Measurements from ENCODE around the gene SRP14. TPM values are rescaled to one million over a fixed set of nuclear protein-coding genes. Genes with fewer than 3 reads are reported as not detected.

The SRP14 gene
- total and polyA plus RNA-seq, 9 of the 15 experiments (the other 6 are each of a cell fraction or from before 2014, with no cell fraction given) = 161 to 1,097 (median 402) TPM

DNA sequence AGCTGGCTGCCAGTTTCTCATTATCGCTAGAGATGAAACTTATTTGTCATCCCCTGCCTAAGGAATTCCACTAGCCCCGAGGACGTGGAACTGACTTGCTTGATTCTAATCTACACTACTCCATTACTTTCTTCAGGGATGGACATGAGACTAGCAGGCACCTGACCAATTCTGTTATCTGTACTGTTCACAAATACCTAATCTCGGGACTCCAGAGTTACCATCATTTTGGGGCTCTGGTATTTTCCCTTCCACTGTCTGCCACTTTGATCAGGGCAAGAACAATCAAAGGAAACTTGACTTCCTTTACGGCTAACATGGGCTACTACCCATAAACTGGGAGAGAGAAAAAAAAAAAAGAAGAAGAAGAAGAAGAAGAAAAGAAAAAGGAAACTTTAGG is 41.9 kb upstream of the SRP14 start (continued):
- TF ChIP-seq ARID4B (CRISPR knock-in tag; IDR thresholded peaks at IDR 0.05) (no peak), TAF7 (tag; IDR thresholded peaks at IDR 0.05) (0 out of 2 replicates have a peak, but pooled peaks have one; percentile 25), KAT8 (IDR thresholded peaks at IDR 0.05; ENCODE audit: low read depth) (no peak), TCF3 (CRISPR knock-in tag; IDR thresholded peaks at IDR 0.05) (peak; percentile 38; the same call in 1 of the 2 replicates), FOSL1 (tag; conservative IDR thresholded peaks at IDR 0.05) (peak; percentile 46; the same call in 1 of the 2 replicates), ZNF766 (CRISPR knock-in tag; conservative IDR thresholded peaks at IDR 0.05) (peak; percentile 76), RUNX1 (IDR thresholded peaks at IDR 0.05; ENCODE audit: low read depth) (no peak), JUND (IDR thresholded peaks at IDR 0.05; ENCODE audit: borderline replicate concordance, low read depth, low read length) (peak; percentile 38; the same call in 1 of the 2 replicates), JUND (tag; IDR thresholded peaks at IDR 0.05; ENCODE audit: borderline replicate concordance, low read depth, low read length) (no peak; the same call in 2 of the 3 replicates), DACH1 (IDR thresholded peaks at IDR 0.05; ENCODE audit: partially characterized antibody) (peak; percentile 23), TEAD4 (IDR thresholded peaks at IDR 0.05; ENCODE audit: low read length) (peak; percentile 77), TEAD4 (CRISPR knock-in tag; IDR thresholded peaks at IDR 0.05; ENCODE audit: borderline replicate concordance) (no peak), MTA3 (IDR thresholded peaks at IDR 0.05; ENCODE audit: borderline replicate concordance) (peak; percentile 73), BCL6 (CRISPR knock-in tag; IDR thresholded peaks at IDR 0.05) (no peak), ZNF253 (CRISPR knock-in tag; conservative IDR thresholded peaks at IDR 0.05) (no peak), NCOA1 (IDR thresholded peaks at IDR 0.05; ENCODE audit: low read depth) (0 out of 2 replicates have a peak, but pooled peaks have one; percentile 24), ZNF644 (tag; IDR thresholded peaks at IDR 0.05; ENCODE audit: low read depth) (0 out of 2 replicates have a peak, but pooled peaks have one; percentile 27)
- TF ChIP-seq, protein P1, sequence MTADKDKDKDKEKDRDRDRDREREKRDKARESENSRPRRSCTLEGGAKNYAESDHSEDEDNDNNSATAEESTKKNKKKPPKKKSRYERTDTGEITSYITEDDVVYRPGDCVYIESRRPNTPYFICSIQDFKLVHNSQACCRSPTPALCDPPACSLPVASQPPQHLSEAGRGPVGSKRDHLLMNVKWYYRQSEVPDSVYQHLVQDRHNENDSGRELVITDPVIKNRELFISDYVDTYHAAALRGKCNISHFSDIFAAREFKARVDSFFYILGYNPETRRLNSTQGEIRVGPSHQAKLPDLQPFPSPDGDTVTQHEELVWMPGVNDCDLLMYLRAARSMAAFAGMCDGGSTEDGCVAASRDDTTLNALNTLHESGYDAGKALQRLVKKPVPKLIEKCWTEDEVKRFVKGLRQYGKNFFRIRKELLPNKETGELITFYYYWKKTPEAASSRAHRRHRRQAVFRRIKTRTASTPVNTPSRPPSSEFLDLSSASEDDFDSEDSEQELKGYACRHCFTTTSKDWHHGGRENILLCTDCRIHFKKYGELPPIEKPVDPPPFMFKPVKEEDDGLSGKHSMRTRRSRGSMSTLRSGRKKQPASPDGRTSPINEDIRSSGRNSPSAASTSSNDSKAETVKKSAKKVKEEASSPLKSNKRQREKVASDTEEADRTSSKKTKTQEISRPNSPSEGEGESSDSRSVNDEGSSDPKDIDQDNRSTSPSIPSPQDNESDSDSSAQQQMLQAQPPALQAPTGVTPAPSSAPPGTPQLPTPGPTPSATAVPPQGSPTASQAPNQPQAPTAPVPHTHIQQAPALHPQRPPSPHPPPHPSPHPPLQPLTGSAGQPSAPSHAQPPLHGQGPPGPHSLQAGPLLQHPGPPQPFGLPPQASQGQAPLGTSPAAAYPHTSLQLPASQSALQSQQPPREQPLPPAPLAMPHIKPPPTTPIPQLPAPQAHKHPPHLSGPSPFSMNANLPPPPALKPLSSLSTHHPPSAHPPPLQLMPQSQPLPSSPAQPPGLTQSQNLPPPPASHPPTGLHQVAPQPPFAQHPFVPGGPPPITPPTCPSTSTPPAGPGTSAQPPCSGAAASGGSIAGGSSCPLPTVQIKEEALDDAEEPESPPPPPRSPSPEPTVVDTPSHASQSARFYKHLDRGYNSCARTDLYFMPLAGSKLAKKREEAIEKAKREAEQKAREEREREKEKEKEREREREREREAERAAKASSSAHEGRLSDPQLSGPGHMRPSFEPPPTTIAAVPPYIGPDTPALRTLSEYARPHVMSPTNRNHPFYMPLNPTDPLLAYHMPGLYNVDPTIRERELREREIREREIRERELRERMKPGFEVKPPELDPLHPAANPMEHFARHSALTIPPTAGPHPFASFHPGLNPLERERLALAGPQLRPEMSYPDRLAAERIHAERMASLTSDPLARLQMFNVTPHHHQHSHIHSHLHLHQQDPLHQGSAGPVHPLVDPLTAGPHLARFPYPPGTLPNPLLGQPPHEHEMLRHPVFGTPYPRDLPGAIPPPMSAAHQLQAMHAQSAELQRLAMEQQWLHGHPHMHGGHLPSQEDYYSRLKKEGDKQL (CRISPR knock-in tag; IDR thresholded peaks at IDR 0.05; ENCODE audit: borderline replicate concordance) = no peak
- TF ChIP-seq, protein P2, sequence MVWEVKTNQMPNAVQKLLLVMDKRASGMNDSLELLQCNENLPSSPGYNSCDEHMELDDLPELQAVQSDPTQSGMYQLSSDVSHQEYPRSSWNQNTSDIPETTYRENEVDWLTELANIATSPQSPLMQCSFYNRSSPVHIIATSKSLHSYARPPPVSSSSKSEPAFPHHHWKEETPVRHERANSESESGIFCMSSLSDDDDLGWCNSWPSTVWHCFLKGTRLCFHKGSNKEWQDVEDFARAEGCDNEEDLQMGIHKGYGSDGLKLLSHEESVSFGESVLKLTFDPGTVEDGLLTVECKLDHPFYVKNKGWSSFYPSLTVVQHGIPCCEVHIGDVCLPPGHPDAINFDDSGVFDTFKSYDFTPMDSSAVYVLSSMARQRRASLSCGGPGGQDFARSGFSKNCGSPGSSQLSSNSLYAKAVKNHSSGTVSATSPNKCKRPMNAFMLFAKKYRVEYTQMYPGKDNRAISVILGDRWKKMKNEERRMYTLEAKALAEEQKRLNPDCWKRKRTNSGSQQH (CRISPR knock-in tag; IDR thresholded peaks at IDR 0.05) = no peak

Measured in K562 (cell line).